GM21528 (cell line): Measurements from ENCODE around the gene OSER1.

Source experiments
- ATAC-seq: cut with Tn5 transposase; IDR thresholded peaks from one replicate; pipeline ENCODE4 v1.9.1; 2021; ENCODE audit warnings: mild to moderate bottlenecking, moderate library complexity; ENCODE audit not compliant: unreplicated experiment, low FRiP score

The OSER1 gene

GRCh38 chr20:44181611-44182010, 29.0 kb downstream of the OSER1 start:
- ATAC-seq: no peak

GRCh38 chr20:44180814-44181213, 29.8 kb downstream of the OSER1 start:
- no peak for ATAC-seq

- ATAC-seq: no peak
These were observed 33.6 kb downstream of the OSER1 start for GRCh38 chr20:44176833-44177534.

- no peak for ATAC-seq
These were observed 35.4 kb downstream of the OSER1 start for GRCh38 chr20:44174996-44175765.

- ATAC-seq: no peak
These were observed 36.7 kb downstream of the OSER1 start for GRCh38 chr20:44173846-44174245.

GRCh38 chr20:44173116-44173515, 37.5 kb downstream of the OSER1 start:
- ATAC-seq: no peak

GRCh38 chr20:44172572-44172950, 38.0 kb downstream of the OSER1 start:
- ATAC-seq: no peak

- ATAC-seq: no peak
These were observed 38.6 kb downstream of the OSER1 start for GRCh38 chr20:44171775-44172571.

- ATAC-seq: no peak
These were observed 39.7 kb downstream of the OSER1 start for GRCh38 chr20:44170816-44171410.

GRCh38 chr20:44167736-44168135, 42.8 kb downstream of the OSER1 start:
- ATAC-seq: no peak

- no peak for ATAC-seq
These were observed 44.1 kb downstream of the OSER1 start for GRCh38 chr20:44166477-44166876.

GRCh38 chr20:44166008-44166407, 44.6 kb downstream of the OSER1 start:
- no peak for ATAC-seq

GRCh38 chr20:44160133-44160532, 50.4 kb downstream of the OSER1 start:
- ATAC-seq: no peak

GRCh38 chr20:44159711-44160110, 50.9 kb downstream of the OSER1 start:
- ATAC-seq: no peak

- no peak for ATAC-seq
These were observed 51.4 kb downstream of the OSER1 start for GRCh38 chr20:44159125-44159524.

- no peak for ATAC-seq
These were observed 53.5 kb downstream of the OSER1 start for GRCh38 chr20:44157061-44157460.

GRCh38 chr20:44154521-44155001, 56.0 kb downstream of the OSER1 start:
- ATAC-seq: no peak

GRCh38 chr20:44153636-44154043, 56.9 kb downstream of the OSER1 start:
- no peak for ATAC-seq

GRCh38 chr20:44151621-44152416, 58.8 kb downstream of the OSER1 start:
- no peak for ATAC-seq

- ATAC-seq: no peak
These were observed 64.3 kb downstream of the OSER1 start for GRCh38 chr20:44146272-44146671.
